Erythroblast (primary cell): ENCODE measurements around the gene NDUFB8.

Experiments used
- GATA1 ChIP-seq: IDR thresholded peaks from 2 replicates; pipeline ENCODE4 v1.6.1; 2011; ENCODE audit warnings: low read depth, mild to moderate bottlenecking, control low read depth, low read length, moderate library complexity
- POLR2A ChIP-seq: IDR thresholded peaks from 2 replicates; pipeline ENCODE4 v1.6.1; 2011; ENCODE audit warnings: mild to moderate bottlenecking, low read length

GRCh38 chr10:100502926-100503494 lies 26.7 kb downstream of the NDUFB8 start:
- no peak for TF ChIP-seq POLR2A
- TF ChIP-seq GATA1, result no peak
